ENCODE results near the gene TM6SF1. TPM values are rescaled to one million over a fixed set of nuclear protein-coding genes. Genes with fewer than 3 reads are reported as not detected.
"Not testable (repeated sequence)": the region's sequence is repeated elsewhere in the genome, so short reads cannot be mapped to it uniquely, and the experiment has no call there.

The TM6SF1 gene
- polyA plus RNA-seq, 3 donors = 0.67 to 8.8 (median 5.5) TPM

DNA sequence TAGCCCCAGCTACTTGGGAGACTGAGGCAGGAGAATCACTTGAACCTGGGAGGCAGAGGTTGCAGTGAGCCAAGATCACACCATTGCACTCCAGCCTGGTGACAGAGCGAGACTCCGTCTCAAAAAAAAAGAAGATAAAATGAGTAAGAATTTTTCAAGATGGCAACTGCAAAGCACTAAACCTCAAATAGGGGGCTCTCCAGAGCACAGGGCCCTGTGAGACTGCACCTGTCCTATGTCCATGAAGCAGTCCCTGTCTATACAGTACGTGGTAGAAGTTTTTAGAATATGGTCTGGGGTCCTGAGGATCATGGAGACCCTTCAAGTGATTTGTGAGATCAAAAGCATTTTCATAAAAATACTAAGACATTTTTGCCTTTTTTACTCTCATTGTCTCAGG is 22.0 kb upstream of the TM6SF1 start:
- WGBS, 3 donors = 83 to 96% (median 88%) methylated on average over 3 of the region's 3 CpGs
- H3K27ac ChIP-seq (ENCODE audit: low read depth, low read length) = not testable (repeated sequence)

- 87 to 90% (median 88%) methylated on average over 8 of the region's 8 CpGs for WGBS, 3 donors
- not testable (repeated sequence) for H3K27ac ChIP-seq (ENCODE audit: low read depth, low read length)
These were observed 21.4 kb upstream of the TM6SF1 start for GRCh38 chr15:83085864-83086552.

- H3K27ac ChIP-seq (ENCODE audit: low read depth, low read length) = no peak overlapping the region
- 63 to 77% (median 71%) methylated on average over 2 of the region's 2 CpGs for WGBS, 3 donors
These were observed 19.9 kb upstream of the TM6SF1 start for GRCh38 chr15:83087576-83087975.

DNA sequence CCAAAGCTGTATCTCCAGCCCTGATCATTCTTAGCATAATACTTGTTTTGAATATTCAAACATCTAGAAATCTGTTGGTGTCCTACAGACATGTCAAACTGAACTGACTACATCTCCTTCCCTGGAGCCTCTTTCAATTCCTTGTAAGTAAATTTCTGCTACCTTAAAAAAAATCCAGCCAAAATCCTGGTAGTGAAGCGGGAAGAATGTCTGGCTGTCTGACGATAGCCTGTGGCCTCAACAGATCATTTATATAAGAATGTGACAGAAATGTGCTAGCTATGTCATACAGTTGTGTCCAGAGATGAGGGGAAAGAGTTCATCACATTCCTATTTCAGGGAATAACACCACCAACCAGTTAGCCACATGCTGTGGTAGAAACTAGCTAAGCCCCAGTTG is 18.6 kb upstream of the TM6SF1 start:
- WGBS, 3 donors = 70 to 80% (median 79%) methylated on average over 2 of the region's 2 CpGs
- H3K27ac ChIP-seq (ENCODE audit: low read depth, low read length) = no peak overlapping the region

GRCh38 chr15:83090465-83090864 is 17.0 kb upstream of the TM6SF1 start:
- whole genome bisulfite sequencing, 3 donors = 32 to 65% (median 64%) methylated on average over 4 of the region's 4 CpGs
- no peak overlapping the region for H3K27ac ChIP-seq (ENCODE audit: low read depth, low read length)

DNA sequence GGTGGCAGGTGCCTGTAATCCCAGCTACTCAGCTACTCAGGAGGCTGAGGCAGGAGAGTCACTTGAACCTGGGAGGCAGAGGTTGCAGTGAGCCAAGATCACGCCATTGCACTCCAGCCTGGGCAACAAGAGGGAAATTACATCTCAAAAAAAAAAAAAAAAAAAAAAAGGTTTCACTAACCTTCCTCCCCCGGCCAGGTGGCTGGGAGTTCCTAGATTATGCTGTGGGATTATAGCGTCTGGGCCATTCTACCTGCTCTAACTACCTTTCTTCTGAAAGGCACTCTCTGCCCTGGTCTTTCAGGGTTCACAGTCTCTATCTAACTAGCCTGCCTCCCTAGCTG is 15.5 kb upstream of the TM6SF1 start:
- 82 to 95% (median 90%) methylated on average over 3 of the region's 3 CpGs for WGBS, 3 donors
- not testable (repeated sequence) for H3K27ac ChIP-seq (ENCODE audit: low read depth, low read length)

- H3K27ac ChIP-seq (ENCODE audit: low read depth, low read length) = no peak overlapping the region
- WGBS, 3 donors = 45 to 67% (median 47%) methylated on average over 4 of the region's 4 CpGs
These were observed 15.0 kb upstream of the TM6SF1 start for GRCh38 chr15:83092309-83092976.

GRCh38 chr15:83094583-83094982 is 12.9 kb upstream of the TM6SF1 start:
- no peak overlapping the region for H3K27ac ChIP-seq (ENCODE audit: low read depth, low read length)
- 85 to 92% (median 87%) methylated on average over 5 of the region's 5 CpGs for WGBS, 3 donors

DNA sequence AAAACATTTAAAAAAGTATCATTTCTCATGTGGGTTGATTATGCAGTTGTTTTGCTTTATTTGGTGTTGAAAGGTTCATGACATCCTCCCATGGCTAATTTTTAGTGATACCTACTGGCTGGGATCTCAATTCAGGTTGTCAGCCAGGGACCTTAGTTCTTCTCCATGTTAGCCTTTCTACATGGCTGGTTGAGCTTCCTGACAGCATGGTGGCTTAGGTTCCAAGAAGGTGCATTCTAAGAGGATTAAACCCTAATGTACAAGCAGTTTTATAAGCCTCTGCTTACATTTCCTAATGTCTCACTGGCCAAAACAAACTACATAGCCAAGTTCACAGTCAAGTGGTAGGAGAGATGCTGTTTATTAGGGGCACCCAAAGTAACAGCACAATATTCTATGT is 9.4 kb upstream of the TM6SF1 start:
- no peak overlapping the region for H3K27ac ChIP-seq (ENCODE audit: low read depth, low read length)

DNA sequence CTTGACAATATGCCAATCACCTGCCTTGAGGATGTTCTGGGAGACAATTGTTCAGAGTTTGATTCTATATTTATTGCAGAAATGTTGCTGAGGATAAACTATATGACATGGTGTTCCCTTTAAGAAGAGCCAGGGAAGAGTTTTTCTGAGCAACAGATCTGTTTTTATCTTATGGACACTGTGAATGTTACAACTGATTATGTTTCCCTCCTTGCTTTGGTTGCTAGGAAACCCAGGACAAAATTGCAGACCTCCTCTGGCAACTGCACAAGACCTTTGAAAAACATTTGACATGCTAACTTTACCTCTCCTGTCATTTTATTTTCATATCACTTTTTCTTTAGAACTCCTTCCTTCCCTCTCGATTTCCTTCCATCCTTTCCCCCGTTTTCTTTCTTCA is 8.2 kb upstream of the TM6SF1 start:
- 58 to 73% (median 69%) methylated on average over 2 of the region's 2 CpGs for WGBS, 3 donors
- H3K27ac ChIP-seq (ENCODE audit: low read depth, low read length) = no peak overlapping the region

GRCh38 chr15:83100097-83100646 is 7.3 kb upstream of the TM6SF1 start:
- no peak overlapping the region for H3K27ac ChIP-seq (ENCODE audit: low read depth, low read length)
- WGBS, 3 donors = 29 to 66% (median 48%) methylated on average over 2 of the region's 2 CpGs

DNA sequence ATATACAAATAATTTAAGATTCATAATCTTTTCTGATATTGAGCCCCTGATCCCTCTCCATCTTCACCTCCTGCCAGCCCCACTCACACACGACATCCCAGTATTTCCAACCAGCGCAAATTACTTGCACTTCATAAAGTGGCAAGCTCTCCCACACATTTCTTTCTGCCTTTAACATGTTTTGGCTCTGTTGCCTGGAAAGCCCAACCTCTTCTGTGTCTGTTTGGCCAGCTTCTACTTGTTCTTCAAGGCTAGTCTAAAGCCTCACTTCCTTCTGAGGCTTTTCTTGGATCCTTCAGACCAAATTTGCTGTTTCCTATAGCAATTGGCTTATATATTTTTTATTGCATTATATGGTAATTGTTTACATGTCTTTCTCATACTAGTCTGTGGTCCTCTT is 5.1 kb upstream of the TM6SF1 start:
- H3K27ac ChIP-seq (ENCODE audit: low read depth, low read length) = no peak overlapping the region
- WGBS, 3 donors = 54 to 66% (median 65%) methylated on average over 2 of the region's 2 CpGs

GRCh38 chr15:83104141-83104540 is 3.3 kb upstream of the TM6SF1 start:
- H3K27ac ChIP-seq (ENCODE audit: low read depth, low read length) = no peak overlapping the region
- 85 to 92% (median 91%) methylated on average over 4 of the region's 4 CpGs for WGBS, 3 donors

DNA sequence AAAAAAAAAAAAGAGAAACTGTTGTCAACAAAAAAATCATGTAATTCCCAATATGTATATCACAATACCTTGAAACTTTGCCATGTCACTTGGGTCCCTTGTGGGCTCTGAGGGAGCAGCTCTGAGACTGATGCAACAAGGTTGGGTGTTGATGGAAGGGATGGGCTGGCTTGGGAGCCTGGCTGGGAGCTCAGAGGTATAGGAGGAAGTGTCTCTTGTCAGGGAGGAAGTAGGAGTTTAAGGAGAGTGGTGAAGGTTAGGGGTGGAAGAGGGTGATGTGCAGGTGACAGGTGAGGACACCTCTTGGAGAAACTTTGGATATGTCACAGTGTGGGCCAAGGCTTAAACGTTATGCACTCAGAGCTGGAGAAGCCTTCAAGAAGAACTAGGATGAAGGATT is 2.0 kb upstream of the TM6SF1 start:
- H3K27ac ChIP-seq (ENCODE audit: low read depth, low read length) = no peak overlapping the region
- 58 to 81% (median 79%) methylated on average over 1 of the region's 1 CpG for WGBS, 3 donors

- WGBS, 3 donors = 3 to 16% (median 5%) methylated on average over 23 to 30 of the region's 30 CpGs
- H3K27ac ChIP-seq (ENCODE audit: low read depth, low read length) = no peak overlapping the region
These were observed 366 bp downstream of the TM6SF1 start for GRCh38 chr15:83107841-83108181.

DNA sequence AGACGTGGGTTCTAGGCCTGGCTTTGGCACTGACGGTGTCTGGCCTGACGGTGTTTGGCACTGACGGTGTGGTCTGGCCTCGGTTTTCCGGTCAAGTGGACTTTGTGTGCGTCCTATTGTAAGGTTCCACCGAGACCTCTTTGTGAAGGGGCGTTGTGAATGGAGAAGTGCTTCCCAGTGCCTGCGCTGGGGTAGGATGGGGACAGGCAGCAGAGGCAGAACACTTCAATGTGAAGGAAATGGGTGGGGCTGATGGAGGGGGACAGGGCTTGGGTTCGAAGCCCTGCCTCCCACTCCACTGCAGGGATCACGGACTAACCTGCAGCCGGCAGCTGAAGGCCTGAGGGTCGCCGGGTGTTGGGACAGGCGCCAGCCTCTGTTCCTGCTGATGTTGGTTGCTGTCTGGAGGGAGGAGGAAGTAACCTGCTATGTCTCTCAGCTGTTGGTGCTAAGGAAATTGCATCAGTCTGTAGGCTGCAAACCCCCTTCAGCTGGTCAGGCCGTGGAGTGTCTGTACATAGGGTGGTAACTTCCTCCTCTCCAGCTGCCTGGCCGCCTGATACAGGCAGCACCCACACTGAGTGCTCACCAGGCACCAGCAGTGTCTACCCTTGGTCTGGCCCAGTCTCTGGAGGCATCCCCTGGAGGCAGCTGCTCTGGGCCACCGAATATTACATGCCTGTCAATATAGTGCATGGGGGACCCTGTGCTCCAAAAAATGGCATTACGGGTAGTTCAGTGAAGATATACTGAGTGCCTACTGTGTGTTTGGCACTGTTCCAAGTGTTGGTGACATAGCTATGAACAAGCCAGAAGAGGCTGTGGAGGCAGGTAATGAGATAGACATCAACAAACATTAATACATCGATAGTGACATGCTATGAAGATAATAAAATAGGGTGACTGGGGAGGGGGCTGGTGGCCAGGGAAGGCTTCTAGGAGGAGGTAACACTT is 1.1 kb downstream of the TM6SF1 start:
- no peak overlapping the region for H3K27ac ChIP-seq (ENCODE audit: low read depth, low read length)
- 27 to 50% (median 31%) methylated on average over 21 of the region's 21 CpGs for WGBS, 3 donors

GRCh38 chr15:83109532-83109931 is 2.1 kb downstream of the TM6SF1 start:
- 85 to 86% (median 86%) methylated on average over 12 of the region's 12 CpGs for WGBS, 3 donors
- H3K27ac ChIP-seq (ENCODE audit: low read depth, low read length) = no peak overlapping the region

DNA sequence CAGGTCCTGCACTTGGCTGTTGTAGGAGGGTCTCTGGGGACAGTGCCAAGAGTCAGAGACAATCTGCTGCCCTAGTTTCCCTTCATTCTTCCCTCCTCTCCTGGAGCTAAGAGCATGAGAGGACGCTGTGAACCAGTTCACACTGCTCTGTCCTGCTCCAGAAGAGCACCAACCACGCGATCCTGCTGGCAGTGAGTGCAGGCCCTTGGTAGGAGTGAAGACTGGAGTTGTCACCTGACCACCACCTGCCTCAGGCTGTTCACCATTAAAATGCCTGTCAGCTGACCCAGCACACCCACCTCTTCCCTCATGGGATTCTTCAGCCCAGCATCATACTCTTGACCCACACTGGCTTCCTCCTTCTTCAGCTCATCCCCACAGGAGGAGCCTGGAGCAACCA is 2.9 kb downstream of the TM6SF1 start:
- 71 to 88% (median 85%) methylated on average over 3 of the region's 3 CpGs for WGBS, 3 donors
- no peak overlapping the region for H3K27ac ChIP-seq (ENCODE audit: low read depth, low read length)

DNA sequence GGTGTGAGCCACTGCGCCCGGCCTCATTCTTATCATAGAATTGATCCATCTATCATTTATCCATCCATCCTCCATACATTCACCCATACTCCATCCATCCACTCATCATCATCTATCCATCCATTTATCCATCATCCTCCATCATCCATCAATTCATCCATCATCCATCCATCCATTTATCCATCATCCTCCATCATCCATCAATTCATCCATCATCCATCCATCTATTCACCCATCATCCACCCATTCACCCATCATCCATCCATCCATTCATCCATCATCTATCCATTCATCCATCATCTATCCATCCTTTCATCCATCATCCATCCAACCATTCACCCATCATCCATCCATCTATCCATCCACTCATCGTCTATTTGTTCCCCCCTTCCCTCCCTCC is 3.7 kb downstream of the TM6SF1 start:
- H3K27ac ChIP-seq (ENCODE audit: low read depth, low read length) = no peak overlapping the region
- WGBS, 3 donors = 87 to 98% (median 98%) methylated on average over 3 of the region's 3 CpGs
